Activated naive CD4-positive, alpha-beta T cell (primary cell): ENCODE results near the gene FXYD2.

Source experiments
- DNase-seq, 4 experiments: peaks; one replicate each; lab custom pipeline; 2025; lab: John Stamatoyannopoulos, UW

Gene FXYD2

DNA sequence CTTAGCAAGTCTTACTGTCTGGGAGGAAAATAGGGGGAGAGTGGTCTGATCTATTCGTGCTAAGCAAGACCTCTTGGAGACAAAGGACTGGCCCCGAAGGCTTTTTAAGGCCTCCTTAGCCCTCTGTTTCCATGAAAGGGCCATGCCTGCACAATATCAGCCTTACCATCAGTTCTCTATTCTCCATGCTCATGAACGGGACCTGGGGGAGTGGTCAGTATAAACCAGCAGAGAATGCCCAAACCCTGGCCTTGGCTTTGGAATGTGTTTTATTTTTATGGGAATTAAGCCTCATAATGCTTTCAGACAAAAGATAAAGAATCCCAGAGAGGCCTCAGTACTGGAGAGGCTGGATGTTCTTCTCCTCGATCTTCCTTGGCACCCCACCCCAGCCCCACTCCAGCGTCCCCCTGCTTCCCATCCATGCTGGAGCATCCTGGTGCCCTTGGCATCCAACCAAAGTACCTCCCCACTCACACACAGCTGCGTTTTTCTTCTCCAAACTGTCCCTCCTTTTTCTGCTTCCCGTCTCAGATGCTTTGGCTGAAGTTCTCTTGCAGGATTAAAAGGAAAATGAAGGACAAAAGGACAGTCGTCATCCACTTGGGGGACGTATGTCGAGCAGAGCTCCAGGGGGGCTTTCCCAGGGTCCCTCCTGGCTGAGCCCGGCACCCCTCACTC is 33.3 kb upstream of the FXYD2 start:
- no peak for DNase-seq

DNA sequence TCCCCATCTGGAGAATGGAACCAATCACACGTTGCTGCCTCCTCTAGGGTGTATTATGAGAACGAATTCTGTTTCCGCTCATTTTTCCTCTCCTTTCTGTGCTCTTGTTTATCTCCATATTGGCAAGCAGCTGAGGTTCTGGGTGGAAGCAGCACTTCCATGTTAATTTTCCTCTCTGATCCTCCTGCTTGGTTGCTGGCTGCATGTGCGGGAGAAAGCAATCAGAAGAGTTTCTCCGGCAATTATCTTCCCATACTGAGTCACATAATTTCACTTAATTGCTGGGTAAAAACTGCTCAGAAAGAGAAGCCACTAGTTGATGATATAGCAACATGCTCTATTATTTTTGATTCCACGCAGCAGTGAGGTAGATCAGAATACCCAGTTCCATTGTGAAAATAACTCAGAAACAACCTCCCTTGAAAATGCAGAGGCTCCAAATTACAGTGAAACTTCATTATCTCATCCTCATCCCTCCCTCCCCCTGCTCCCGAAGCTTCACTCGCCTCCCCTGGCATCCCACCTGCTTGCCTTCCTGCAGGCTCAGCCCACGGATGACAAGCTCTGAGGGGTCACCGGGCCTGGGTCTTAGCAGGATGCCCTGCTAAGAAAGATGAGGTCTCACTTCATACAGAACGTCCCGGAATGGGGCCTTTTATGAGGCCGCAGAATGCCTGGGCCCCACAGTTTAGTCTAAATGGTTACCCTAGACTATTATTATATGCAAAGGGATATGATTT is 31.5 kb upstream of the FXYD2 start:
- no peak for DNase-seq

DNA sequence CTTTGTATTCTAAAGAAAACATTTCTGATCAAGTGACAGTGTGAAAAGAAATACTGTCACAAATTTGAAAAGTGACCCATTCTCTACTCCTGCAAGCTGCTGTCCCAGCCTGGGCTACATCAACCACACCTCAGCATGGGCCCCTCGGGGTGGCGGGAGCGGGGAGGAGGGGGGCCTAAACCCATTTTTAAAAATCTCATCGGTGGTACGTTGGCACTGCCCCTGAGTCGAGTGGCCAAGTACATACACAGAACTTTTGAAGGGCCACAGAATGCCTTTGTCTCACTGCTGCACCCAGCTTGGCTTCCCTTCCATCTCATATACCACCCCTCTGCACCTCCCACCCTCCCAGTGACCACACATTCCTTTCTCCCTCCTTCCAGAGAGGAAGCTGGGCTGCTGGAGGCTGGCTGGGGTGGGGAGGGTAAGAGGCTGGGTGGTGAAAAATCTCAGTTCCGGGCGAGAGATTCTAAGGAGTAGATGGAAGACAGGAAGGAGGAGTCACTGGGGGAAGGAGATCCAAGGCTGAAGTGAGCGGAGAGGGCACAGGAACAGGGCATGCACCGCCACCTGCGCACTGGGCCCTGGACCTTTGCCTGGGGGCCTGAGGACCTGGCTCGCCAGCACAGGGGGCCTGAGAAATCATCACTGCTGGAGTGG is 30.8 kb upstream of the FXYD2 start:
- no peak for DNase-seq

DNA sequence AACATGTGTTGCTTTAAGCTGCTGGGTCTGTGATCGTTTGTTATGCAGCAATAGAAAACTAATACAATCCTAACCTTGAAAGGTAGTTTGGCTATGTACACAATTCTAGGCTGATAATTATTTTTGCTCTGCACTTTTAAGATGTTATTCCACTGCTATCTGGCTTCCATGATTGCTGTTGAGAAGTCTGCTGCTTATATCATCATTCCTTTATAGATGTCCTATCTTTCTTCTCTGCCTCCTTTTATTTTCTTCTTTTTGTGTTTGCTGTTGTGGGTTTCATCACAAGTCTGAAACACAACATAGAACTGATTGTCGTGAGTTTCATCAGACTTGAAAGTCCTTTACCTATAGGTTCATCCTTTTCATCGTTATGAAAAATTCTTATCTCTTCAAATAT is 27.8 kb upstream of the FXYD2 start:
- DNase-seq = no peak

DNA sequence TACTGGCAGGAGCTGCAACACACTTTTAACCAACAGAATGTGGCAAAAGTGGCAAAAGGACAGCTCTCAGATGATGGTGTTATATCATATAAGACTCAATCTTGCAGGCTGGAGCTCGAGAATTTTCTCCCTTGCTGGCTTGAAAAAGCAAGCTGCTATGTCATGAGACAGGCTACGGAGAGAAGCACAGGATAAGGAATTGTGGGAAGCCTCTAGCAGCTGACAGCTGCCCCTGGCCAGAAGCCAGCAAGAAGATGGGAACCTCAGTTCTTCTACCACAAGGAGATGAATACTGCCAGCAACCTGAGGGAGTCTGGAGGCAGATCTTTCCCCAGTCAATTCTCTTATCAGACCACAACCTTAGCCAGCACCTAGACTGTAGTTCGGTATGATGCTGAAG is 27.3 kb upstream of the FXYD2 start:
- DNase-seq = no peak

DNA sequence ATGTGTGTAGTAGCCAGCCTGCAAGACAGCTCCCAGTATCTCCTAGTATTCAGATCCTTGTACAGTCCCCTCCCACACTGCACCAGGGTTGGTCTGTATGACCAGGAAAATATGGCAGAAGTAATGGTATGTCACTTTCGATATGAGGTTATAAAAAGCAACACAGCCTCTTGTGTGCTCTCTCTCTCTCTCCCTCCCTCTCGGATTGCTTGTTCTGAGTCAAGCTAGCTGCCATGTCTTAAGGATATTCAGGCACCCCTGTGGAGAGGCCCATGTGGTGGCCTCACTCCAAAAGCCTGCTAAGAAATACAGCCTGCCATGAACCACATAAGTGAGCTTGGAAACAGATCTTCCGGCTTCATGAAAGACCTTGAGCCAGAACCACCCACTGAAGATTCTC is 26.6 kb upstream of the FXYD2 start:
- DNase-seq = no peak

DNA sequence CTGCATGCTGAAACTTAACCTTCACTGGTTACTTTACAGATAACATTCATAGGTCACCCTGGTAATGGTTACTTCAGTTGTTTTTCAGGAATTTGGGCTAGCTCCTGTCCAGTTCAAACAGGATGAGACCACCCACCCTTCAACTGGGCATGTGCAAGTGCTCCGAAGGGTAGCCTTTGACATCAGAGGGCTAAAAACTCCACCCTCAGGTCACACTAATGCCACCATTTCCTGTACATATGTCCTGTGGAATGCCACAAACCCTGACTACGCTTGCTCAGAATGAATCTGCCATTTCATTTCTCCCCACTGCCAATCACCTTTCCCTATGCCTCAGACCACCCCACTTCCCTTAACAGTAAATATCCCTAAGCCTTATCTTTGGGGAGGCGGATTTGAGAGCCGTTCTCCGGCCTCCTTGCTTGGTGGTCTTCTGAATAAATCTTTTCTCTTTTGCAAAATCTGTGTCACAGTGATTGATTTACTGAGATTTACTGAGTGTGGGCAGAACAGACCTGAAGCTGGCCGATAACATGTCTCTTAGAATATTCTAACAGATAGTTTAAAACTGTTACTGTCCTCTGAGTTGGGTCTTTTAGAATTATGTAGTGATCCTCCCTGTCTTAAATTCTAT is 25.4 kb upstream of the FXYD2 start:
- DNase-seq = no peak

DNA sequence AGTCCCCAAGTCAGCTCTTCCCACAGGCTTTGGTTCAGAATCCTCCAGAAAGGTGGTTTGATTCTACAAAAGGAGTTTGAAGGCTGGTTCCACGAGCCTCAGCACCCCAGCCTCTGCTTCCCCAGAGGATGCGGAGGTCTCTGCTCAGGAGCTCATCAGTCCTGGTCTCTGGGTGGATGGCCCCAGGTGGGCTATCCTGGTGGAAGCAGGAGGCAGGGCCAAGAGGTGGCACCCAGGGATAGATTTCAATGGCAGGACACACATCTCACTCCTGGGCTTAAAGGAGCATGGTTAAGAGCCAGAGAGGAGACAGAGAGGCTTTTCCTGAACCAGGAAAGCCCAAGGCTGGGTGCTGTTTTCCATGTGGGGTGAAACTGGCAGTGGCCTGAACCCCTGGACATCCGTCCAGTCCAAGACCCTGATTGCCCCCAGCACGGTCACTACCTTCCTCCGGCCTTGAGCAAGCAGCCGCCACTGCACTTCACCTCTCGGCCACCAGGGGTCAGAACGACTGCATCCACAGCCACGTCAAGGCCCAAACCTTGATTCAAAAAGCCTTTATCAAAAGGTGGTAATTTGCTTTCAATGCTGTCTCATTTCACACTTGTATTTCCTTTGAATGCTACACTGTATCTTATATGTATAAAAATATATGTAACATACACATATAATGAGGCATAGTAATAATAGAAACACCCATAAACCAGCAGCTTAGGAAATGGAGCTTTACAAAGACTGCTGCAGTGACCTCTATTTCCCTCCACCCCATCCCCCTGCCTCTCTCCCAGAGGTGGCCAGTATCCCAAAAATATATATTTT is 19.3 kb upstream of the FXYD2 start:
- peak; percentile 68 to 84 (median 78) for DNase-seq

DNA sequence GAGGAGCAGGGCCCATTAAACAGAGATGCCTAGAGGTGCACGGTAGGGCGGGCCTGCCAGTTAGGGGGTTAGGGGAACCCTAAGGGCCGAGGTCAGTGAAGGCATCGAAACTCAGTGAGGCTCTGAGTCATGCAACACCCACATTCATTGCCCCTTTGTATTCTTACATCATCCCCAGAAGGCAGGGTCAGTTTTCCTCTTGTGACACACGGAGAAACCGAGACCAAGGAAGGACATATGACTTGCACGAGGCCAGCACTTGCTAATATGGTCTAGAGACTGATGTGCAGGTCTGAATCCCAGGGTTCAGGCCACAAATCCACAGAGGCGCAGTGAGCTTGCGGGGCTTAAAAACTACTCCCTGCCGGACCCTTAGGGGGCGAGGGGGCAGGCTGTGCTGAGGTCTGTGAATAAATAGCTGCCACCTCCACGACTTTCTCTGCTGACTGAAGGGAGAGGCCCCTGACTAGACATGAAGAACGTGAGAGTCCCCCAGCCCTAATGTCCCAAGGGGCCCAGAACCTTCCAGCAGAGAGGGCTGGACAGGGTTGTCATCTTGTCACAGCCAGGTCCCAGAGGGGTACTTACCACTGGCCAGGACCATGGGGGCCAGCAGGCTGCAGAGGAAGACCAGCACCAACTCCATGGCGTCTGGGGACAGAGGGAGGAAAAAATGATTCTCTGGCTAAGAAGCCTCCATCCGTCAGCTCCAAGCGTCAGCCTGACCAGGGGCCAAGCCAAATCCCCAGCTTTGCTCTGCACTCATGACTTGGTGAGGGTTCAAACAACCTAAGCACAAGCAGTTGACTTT is 17.8 kb upstream of the FXYD2 start:
- DNase-seq = no peak

DNA sequence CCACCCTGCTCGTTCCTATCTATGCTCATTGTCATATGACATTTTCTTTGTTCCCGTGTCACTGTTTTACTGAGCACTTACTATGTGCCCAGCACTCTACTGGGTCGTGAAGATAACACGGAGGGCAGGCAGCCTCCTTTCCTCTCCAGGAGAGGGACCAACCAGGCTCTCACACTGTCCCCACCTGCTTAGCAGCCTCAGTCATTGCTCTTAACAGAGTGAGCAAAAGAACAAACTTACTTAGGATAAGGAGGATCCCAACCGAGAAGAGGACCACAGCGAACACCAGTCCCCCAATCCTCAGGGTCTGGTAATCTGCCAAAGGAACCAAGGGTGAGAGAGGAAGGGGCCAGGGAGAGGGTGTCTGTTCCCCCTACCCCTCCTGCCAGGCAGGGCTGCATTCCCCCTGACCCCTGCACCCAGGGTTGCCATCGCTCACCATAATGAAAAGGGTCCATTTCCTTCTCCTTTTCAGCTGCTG is 17.0 kb upstream of the FXYD2 start:
- DNase-seq = no peak

DNA sequence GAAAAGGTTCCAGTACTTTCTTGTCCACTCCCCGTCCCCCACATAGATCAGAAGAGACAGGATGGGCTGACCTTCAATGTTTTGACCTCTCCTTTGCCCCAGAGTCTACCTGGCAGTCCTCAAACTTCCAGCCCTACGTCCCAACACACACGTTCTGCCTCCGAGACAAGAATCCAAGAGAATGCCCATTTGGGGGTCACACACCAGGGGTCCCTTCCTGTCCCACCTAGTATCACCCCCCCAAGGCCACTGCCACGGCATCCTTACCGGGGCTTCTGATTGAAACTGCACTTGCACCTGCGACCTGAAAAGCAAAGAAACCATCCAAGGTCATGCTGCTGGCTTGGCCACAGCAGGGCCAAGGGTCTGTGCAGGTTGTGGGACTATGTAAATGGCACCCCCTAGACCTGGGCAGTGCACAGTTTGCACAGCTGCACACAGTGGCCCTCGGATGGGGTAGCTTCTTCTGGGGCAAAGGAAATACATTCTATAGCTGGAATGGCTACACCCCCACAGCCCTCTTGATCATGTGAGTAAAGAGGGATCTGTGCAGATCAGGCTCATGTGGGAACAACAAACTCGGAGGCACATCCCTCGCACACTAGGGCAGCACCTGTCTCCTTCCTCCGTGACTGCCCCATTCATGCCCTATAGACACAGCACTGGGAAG is 16.5 kb upstream of the FXYD2 start:
- no peak for DNase-seq

DNA sequence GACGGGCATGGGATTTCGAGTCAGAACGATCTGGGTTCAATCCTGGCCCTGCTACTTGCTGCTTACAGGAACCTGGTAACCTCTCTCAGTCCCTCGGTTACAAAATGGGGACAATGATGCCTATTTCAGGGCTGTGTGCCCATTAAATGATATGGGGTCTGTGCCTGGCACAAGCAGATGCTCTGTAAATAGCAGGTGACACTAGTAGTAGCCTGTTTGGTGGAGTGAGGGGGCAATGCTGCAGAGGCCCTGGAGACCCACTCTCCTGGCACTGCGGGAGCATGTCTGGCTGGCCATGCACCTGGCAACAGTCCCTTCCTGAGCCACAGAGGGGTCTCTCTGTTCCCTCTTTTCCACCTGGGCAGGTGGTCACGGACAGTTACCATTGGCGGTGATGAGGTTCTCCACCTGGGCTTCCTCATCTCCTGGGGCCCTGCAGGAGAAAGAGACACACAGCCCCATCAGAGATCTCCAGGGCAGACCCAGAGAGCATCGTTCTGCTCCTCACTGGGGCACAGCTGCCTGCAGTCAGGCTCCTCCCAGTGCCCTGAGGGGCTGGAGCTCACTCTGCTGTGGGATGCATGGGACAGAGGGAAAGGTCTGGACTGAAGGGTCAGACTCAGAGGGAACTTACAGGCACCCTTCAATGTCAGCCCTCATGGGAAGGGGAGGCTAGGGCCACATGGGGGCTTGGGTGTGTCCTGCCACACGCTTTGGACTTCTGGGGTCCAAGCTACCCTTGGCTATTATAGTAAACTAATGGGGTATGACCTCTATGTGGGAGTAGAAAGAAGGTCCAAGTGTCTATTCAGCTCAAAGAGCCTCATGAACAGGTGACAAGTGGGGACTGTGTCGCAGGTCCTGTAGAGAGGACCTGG is 15.6 kb upstream of the FXYD2 start:
- DNase-seq = no peak

DNA sequence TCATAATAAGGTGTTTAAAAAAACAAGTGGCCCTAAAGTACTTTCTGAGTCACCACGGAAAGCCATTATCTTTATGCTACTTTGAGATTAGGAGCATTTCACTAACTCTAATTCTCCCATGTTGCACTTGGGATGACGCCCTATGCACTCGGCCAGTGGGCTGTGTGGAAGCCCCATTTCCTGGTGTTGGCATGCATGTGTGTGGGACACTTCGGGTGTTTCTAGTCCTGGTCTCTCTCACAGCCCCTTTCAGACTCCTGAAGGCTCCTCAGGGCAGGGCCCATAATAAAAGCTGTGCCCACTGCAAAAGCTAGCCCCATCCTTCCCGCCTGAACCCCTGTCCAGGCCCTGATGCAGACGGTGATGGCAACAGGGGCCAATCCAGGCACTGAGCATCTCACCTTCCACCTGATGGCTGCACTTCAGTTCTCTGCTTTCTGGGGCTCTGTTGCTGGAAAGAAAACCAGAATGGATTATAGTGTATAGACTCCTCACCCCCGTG is 14.9 kb upstream of the FXYD2 start:
- DNase-seq = no peak

DNA sequence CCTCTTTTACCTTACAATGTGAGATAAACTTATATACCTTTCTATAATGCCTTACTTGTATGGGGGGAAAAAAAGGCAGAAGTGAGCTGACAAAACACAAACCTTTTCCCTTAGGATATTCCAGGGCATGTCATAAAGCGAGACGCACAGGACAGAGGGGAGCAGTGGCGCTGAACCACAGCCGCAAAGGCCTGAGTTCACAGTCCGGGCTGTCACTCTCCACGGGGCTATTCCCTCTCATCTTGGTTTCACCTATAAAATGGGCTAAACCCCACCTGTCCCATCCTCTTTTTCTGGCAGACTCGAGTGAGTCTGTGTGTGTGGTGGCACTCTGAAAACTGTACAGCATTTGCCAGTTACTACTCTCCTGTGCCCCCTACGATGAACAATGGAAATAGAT is 14.4 kb upstream of the FXYD2 start:
- DNase-seq = no peak

DNA sequence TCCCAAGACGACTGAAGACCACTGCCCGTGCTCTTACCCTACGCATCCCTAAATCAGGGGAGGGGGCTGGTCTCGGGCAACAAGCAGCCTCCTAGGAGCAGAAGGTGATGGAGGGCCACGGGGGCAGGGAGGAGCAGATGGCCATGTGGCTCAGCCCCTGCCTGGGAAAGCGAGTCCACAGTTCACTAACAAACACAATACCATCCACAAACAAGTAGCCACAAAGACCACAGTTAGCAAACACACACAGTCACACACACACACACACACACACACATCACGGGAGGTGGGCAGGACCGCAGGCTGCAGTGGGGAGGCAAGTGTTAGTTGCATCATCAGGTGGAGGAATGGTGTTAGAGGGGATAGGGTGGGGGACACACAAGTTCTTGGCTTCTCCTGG is 13.2 kb upstream of the FXYD2 start:
- no peak for DNase-seq

DNA sequence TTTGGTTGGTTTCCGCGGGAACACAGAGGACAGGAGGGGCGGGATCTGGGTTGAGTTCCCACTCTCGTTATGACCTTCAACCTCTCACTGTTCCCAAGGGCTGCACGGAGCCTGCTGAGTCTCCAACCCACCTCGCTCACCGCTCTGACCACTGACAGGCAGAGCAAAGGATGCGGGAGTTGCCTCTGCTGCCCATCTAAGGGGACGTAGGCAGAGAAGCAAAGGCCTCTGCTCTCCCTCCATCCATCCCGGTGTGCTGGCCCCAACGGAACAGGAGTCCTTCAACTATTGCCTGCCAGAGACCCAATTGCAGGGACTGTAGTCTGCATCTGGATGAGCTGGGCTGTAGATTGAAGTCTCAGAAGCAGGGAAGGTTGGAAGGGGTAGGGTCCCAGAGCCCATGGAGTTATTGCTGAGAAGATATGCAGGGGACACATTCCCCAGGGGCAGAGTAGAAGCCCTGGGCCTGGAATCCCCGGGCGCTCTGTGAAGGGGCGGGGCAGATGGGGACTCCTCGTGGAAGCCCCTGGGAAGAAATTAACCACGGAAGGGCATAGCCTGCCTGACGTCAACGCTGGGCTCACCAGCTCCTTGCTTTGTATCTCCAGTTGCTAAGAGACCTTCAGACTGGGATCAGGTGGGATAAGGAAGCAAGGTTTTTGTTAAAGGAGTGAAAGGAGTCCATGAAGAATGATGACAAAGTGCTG is 12.7 kb upstream of the FXYD2 start:
- no peak for DNase-seq

DNA sequence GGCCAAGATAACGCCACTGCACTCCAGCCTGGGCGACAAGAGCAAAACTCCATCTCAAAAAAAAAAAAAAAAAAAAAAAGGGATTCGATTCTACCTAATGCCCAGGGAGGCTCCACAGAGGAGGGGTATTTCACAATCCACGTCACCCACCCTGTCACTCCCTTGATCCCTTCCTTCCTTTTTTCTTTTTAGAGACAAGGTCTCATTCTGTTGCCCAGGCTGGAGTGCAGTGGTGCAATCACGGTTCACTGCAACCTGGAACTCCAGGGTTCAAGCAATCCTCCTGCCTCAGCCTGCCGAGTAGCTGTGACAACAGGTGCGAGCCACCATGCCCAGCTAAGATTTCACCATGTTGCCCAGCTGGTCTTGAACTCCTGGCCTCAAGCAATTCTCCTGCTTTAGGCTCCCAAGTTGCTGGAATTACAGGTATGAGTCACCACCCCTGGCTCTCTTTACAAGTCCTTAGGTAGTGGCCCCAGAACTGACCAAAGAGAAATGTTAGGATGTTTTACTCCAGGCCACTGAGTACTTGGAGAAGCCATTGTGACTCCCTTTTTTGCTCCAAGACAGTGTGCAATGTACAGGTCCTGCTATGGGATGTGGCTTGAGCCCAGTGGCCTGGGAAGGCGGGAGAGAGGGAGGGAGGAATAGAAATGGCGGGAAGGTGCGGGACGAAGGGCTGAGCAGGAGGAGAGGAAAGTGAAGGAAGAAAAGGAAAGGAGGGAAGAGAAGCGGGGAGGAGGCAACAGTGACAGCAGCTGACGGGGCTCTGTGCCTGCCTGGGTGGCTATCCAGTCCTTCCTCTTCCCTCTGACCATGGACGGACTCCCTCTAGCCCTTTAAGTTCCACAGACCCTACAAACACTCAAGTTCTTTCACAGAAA is 11.8 kb upstream of the FXYD2 start:
- DNase-seq = no peak

DNA sequence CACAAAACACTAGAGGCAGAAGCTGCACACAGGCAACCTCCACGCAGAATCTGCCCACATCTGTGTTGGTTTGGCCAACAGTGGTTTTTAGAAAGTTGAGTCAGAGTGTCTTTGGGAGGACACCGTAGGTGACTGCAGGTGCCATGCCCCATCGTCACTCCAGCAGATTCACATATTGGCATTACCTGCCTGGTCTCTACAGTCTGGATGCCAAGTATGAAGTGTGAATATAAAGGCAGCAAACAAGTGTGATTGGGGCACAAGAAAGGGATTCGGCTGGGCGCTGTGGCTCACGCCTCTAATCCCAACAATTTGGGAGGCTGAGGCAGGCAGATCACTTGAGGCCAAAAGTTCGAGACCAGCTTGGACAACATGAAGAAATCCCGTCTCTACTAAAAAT is 11.0 kb upstream of the FXYD2 start:
- no peak for DNase-seq
